GM19193 (cell line): Measurements from ENCODE around the gene FHIT.

Experiments
- POLR2A ChIP-seq: IDR thresholded peaks from 4 replicates; pipeline ENCODE4 v1.6.1; 2011; ENCODE audit not compliant: insufficient read depth, insufficient read length; ENCODE audit errors: extremely low read depth

FHIT gene

DNA sequence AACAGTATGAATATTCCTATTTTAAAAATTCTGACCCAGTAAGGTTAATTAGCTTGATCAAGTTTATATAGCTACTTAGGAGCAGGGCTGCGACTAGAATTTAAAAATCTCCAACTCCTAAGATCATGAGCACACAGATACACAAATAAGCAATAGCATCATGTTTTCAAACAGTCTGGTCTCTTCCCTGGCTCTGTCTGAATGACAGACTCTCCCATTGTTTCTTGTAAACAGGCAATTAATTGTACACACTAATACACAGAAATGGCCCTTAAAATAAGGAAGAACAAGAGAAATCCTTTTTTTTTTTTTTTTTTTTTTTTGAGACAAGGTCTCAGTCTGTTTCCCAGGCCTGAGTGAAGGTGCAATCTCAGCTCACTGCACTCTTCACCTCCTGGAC, 1137.1 kb downstream of the FHIT start:
- no peak for TF ChIP-seq POLR2A

DNA sequence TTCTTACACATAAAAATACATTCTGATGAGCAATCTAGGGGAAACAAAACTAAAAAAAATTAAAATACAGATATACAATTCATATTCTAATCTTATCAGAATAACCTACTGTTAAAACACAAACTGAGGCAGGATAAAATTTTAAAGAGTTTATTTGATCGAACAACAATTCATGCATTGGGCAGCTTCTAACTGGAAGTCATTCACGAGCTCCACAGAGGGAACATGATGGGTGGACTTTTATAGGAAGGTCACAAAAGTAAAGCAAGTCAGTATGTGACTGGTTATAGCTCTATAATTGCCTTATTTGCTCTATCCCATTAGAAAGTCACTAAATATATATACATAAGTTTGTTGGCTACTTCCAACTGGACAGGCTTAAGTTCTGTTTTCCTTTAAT, 1144.0 kb downstream of the FHIT start:
- TF ChIP-seq POLR2A, result no peak

DNA sequence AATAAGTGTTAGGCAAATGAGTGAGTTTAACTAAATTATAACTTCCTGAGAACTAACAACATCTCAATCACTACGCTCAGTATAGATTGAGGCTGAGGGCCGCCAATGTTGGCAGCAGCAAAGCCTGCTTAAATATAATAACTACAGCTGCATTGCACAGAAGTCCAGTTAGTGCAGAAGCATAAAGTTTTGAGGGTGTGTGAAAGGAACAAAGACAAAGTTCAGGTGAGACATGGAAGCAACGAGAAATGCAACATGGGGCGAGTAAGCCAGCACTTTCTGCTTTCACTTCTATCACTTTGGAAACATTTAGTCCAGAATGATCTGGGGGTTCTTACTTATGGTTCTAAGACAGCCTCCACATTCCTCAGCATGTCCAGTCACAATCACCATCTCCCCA, 1149.1 kb downstream of the FHIT start:
- TF ChIP-seq POLR2A, result no peak

DNA sequence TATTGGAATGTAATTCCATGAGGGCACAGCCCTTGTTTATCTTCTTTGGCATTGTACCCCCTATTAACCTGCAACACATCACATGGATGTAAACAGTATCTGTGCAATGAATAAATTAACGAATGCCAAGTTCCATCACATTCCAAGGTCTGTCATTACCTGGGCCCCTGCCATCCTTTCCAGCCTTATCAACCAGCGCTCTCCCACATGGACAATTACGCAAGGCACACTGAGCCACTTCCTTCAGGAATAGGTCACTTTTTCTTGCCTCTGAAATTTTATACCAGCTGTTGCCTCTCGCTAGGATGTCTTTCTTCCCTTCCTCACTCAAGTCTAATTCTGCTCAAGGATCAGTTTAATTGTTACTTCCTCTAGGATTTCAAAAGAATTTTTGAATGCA, 1149.6 kb downstream of the FHIT start:
- no peak for TF ChIP-seq POLR2A

DNA sequence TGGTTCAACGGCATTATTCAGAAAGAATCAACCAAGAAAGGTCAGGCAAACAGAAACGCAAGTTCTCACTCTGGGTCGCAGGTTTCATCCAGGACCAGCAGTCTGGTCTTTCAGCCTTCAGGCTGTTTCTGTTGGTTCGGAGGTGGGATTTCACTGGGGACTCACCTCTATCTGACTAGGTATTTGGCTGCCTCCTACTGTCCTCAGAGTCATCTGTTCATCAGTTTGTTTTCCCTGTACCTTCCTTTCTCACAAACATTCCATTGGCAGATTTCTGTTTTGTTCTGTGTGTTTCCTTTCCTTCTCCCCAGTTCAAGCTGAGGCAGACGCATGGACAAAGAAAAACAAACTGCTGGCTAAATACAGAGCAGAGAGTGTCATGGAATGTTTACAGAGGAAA, 1154.8 kb downstream of the FHIT start:
- TF ChIP-seq POLR2A, result no peak

GRCh38 chr3:60095930-60096329, 1155.3 kb downstream of the FHIT start:
- TF ChIP-seq POLR2A, result no peak

DNA sequence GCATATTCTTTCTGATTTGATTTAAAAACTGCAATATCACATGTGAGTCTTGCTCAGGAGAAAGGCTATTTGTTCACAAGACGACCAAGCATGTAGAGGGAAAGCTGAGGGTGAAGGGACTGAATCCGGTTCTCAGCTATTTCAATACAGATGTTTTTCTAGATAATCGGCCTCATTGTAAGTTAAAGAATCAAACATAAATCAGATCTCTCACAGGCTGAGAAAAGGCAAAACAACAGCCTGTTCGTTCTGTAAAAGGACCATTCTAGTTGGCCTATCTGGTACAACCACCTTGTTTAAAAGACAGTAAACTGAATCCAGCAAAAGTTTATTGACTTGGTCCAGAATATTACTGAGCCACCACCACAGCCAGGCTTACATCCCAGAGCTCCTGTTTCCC, 1155.7 kb downstream of the FHIT start:
- no peak for TF ChIP-seq POLR2A

DNA sequence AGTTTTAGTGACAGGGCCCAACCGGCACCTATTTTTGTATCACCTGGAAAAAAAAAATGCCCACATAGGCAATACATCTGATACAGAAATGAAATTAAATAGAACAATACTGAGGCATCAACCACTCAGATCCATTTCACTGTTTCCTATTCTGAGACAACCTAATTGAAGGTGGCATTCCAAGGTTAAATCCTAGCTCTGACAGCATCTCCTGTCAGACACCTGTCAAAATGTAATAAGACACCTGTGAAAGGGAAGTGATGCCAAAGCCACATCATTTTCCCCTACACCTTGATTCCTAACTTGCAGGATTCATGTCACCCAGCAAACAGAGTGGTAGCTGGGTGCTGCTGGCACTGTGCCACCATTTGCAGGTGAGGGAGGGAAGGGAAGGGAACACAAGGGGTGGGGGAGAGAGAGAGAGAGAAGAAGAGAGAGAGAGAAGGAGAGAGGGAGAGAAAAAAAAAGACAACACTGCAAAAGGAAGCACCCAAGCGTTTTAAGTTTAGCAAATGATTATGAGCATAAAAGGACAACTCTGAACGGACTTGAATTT, 1156.8 kb downstream of the FHIT start:
- no peak for TF ChIP-seq POLR2A

- no peak for TF ChIP-seq POLR2A
These were observed 1160.7 kb downstream of the FHIT start for GRCh38 chr3:60090548-60090947.

- no peak for TF ChIP-seq POLR2A
These were observed 1164.4 kb downstream of the FHIT start for GRCh38 chr3:60086811-60087210.

GRCh38 chr3:60085649-60086048, 1165.6 kb downstream of the FHIT start:
- TF ChIP-seq POLR2A, result no peak

DNA sequence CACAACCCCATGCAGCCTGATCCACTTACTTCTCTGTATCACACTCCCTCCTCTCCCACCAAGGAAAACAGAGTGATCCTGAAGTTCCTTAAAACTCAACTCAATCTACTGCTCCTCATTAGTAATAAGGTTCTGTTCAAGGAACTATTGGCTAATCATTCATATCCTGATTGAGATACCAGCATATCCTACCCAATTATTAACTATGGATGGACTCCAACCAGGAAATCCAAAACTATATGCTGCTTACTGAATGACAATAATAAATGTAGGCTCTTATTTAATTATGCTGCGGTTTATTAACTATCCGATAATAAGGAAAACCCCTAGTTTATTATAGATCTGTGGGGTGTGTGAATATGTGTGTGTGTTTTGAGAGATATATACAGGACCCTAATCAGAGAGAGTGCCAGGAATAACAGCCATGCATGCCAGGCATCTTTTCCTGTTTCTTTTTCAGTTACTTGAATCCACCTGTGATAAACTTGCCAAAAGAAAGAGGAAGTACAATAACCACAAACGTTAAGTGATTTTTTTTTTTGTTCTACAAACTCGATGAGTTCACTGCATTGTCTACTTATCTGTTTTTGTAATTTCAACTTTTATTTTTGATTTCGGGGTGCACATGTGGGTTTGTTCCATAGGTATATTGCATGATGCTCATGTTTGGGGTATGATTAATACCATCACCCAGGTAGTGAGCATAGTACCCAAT, 1169.7 kb downstream of the FHIT start:
- TF ChIP-seq POLR2A, result no peak

DNA sequence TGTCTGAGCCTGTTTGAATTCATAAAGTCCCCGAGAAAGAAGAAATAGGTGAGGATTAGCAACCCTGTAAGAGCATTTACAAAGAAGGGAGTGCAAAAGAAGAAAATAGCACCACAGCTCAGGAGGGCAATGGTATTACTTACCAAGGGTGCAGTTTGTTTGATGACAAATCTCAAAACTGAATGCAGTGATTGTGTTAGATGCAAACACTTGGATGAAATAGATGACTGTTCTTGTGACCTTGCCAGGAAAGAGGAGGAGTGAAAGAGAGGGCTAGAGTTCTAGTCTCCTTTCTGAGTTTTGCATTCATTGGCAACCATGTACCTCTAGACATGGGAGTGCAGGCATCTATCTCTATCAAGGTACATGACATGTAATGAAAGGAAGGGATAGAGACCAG, 1170.6 kb downstream of the FHIT start:
- no peak for TF ChIP-seq POLR2A

DNA sequence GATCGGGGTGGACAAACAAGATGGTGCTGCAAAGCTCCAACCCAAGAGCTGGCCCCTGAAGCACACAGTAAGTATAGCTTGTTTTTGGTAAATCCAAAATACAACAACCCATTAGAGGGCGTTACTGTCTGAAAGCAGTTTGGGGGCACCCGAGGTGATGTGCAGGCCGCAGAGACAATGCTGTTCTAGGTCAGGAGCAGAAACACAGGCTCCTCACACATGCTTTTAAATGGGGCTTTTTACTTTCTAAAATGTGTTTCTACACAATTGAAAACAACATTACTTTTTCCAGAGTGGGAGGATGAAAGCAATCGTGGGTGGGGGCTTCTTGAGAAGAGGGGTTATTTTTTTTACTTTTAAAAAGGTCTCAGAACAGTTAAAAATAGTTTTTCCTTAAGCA, 1172.2 kb downstream of the FHIT start:
- TF ChIP-seq POLR2A, result no peak

DNA sequence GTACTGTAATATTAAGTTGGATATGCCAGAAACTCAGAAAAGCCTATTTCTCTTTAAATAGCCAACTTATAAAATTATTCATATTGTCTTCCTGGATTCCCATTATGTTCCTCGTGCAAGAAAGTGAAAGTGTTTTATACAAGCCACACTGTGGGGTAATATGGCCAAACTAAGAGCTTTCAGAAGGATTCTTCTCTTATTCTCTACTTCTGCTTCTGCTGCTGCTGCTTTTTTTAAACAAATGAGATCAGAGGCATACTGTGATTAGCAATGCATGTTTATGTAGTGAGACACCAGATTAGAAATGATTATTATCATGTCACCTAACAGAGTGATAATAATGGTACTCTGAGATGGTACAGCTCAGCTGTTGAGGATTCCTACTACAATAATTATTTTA, 1174.9 kb downstream of the FHIT start:
- no peak for TF ChIP-seq POLR2A

- no peak for TF ChIP-seq POLR2A
These were observed 1177.3 kb downstream of the FHIT start for GRCh38 chr3:60073942-60074341.

GRCh38 chr3:60073228-60073627, 1178.0 kb downstream of the FHIT start:
- no peak for TF ChIP-seq POLR2A
